Caki2 (cell line): Measurements from ENCODE around the gene FGF14. TPM values are rescaled to one million over a fixed set of nuclear protein-coding genes. Genes with fewer than 3 reads are reported as not detected.

ENCODE experiments used
- DNase-seq: peaks from one replicate; pipeline ENCODE4 v3.0.0-alpha.2; 2015; ENCODE audit warnings: low read depth
- in situ Hi-C: cut with HindIII; loops from 2 replicates; pipeline ENCODE4 v1.10.0; 2016; ENCODE audit warnings: low sequenced_read_pairs, low pct_unique_long_range_greater_than_20kb, mixed read lengths
- total RNA-seq: library from RNA; depleted of rRNA; stranded (reverse); fragments of >200 nt; shearing (Covaris generic); gene quantifications from 2 replicates; pipeline ENCODE4 v1.2.3, GENCODE V29; 2014; ENCODE audit warnings: low replicate concordance

The FGF14 gene
- total RNA-seq, 1 experiment from 2014 or later, result not detected

DNA sequence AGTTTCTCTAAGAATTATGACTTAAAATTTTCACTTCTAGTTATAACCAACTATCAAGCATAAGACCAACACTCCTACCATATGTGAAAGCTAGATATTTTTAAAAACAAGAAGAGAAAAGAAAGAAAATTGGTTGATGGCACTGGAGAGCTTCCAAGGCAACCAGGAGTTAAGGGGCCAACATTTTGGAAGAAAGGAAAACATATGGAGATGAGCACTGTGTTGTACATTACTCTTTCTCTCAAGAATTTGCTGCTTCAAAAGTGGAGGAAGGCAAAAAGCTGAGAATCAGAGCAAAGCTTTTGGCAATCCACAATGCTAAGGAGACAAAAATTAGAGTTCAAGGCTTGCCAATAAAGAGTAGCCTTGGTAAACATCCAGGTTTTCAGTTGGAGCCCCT lies 503.2 kb downstream of the FGF14 start:
- in situ Hi-C loops, result no loop called here
- DNase-seq, result no peak

- in situ Hi-C loops, result no loop called here
- no peak for DNase-seq
Observed at GRCh38 chr13:101896541-101896940, 505.3 kb downstream of the FGF14 start.

- in situ Hi-C loops, result no loop called here
Observed at GRCh38 chr13:101893021-101893420, 508.8 kb downstream of the FGF14 start.

DNA sequence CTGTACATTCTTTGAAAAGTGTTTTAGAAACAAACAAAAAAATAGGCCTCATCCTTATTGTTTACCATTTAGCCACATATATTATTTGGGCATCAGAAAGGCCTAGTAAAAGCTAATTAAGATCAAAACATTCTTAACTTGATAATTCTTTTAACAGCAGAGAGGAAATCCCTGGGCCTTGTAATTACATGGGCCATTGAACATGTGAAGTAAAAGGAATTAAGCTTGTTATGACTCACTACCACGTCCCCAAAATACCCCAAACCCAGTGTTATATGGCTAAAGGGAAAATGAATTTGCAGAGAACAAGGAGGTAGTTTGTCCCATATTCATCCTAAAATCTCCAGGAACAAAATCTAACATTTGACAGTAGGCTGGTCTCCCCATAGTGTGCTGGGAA lies 509.6 kb downstream of the FGF14 start:
- DNase-seq, result no peak
- in situ Hi-C loops, result no loop called here

More at GRCh38 chr13:101893021-101893420, 508.8 kb downstream of the FGF14 start:
- no peak for DNase-seq

- DNase-seq, result no peak
- in situ Hi-C loops, result no loop called here
Observed at GRCh38 chr13:101881593-101881992, 520.3 kb downstream of the FGF14 start.

GRCh38 chr13:101880581-101880980 lies 521.3 kb downstream of the FGF14 start:
- DNase-seq, result no peak
- in situ Hi-C loops, result no loop called here

DNA sequence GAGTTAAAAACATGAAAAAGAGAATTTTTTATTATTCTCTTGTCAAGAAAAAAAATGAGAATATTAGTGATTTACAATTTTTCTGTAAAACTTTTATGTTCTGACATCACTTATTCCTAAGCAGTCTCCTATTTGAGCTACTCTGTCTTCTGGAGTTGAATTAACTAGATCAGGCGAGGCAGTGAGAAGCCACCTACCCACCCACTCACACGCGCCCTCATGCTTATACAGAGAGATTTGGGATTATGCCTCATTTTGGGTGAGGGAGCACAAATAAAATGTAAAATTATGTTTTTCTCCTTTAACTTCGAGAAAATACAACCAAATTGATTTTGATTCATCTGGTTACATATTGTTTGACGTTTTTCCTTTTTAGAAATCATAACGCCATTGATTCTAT lies 524.9 kb downstream of the FGF14 start:
- in situ Hi-C loops, result no loop called here
- DNase-seq, result no peak

GRCh38 chr13:101875717-101876393 lies 526.0 kb downstream of the FGF14 start:
- in situ Hi-C loops, result no loop called here
- peak; percentile 79 for DNase-seq

DNA sequence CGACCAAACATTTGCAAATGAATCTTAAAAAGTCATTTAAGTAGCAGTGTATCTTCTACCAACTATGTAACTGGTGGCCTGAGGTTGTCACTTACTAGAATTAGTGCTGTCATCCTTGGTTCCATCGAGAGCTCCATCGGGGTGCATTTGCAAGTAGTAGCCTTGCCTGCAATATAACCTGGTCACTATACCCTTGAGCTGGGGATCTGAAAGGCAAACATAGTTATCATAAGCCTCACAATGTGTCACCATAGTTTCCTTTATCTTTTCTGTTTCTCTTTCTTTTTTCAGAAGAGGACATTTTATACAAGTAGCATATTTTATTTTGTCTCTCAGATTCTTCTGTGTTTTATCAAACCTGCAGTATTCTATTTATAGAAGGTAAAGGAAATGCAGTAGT lies 526.8 kb downstream of the FGF14 start:
- no peak for DNase-seq
- in situ Hi-C loops, result no loop called here

GRCh38 chr13:101869553-101869952 lies 532.3 kb downstream of the FGF14 start:
- DNase-seq, result no peak
- in situ Hi-C loops, result no loop called here

- in situ Hi-C loops, result no loop called here
- no peak for DNase-seq
Observed at GRCh38 chr13:101868585-101869469, 533.0 kb downstream of the FGF14 start.

- no peak for DNase-seq
- in situ Hi-C loops, result no loop called here
Observed at GRCh38 chr13:101866889-101867581, 534.8 kb downstream of the FGF14 start.

GRCh38 chr13:101858860-101859259 lies 543.0 kb downstream of the FGF14 start:
- DNase-seq, result no peak
- in situ Hi-C loops, result no loop called here

GRCh38 chr13:101846701-101847100 lies 555.1 kb downstream of the FGF14 start:
- DNase-seq, result no peak
- in situ Hi-C loops, result no loop called here

DNA sequence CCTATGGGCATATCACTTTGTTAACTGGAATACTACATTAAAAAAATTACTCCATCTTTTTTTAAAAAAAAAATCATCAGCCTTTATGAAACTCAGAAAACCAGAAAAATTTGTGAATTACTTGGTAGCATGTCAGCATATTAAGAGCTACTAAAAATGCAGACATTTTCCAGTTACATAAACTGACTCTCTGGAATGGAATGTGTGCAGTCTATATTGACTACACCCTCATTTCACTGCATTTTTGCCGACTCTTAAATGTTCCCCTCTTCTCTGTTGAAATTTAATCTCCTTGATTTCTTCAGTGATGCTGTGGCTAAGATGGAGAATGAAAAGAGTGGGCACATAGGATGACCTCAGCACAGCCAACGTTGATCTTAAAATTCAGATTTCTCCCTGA lies 555.6 kb downstream of the FGF14 start:
- in situ Hi-C loops, result no loop called here
- no peak for DNase-seq

- in situ Hi-C loops, result no loop called here
- DNase-seq, result no peak
Observed at GRCh38 chr13:101845245-101846020, 556.4 kb downstream of the FGF14 start.

DNA sequence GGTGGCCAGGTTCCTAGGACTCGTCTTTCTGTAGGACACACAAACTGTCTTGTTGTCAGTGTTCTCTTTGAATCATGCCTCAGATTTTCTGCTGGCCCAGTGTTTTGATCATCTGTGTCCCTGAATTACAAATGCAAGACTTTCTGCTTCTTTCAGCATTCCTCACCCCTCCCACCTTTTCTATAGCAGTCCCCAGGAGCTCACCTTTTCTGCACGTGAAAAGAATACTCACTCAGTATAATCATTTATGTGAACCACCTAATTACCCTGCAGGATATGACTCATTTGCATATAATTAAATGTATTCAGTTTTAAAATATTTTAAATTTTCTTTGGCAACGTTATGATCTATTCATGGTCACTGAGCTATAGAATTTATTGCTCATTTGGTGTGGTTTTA lies 560.1 kb downstream of the FGF14 start:
- in situ Hi-C loops, result no loop called here

GRCh38 chr13:101838323-101838722 lies 563.5 kb downstream of the FGF14 start:
- in situ Hi-C loops, result no loop called here

More for the DNA sequence above, 560.1 kb downstream of the FGF14 start:
- no peak for DNase-seq

More at GRCh38 chr13:101838323-101838722, 563.5 kb downstream of the FGF14 start:
- DNase-seq, result no peak
